Uterus (tissue), 2 donors: ENCODE measurements around the gene P2RX2.

Source experiments
- CTCF ChIP-seq, 4 experiments: fragments of 200-600 bp in 2 of 4; fragments of 450-650 bp in 2 of 4; sonication (generic) in 2 of 4; IDR thresholded peaks; one replicate each; pipeline ENCODE4 v1.5.1; 2016 to 2019; ENCODE audit warnings: antibody characterized with exemption in 4 of 4, mild to moderate bottlenecking in 2 of 4, moderate library complexity in 1 of 4
- POLR2A ChIP-seq, 2 donors: fragments of 450-650 bp; IDR thresholded peaks; one replicate each; pipeline ENCODE4 v1.6.1; 2016; ENCODE audit warnings: antibody characterized with exemption in 2 of 2, mild to moderate bottlenecking in 1 of 2, moderate library complexity in 1 of 2

- TF ChIP-seq CTCF (IDR thresholded peaks at IDR 0.05) (no peak), POLR2A (IDR thresholded peaks at IDR 0.05) (no peak)
Measured at GRCh38 chr12:132591107-132591935, 27.3 kb upstream of the P2RX2 start.
